K562 (cell line): ENCODE measurements around the gene SPAG17. TPM values are rescaled to one million over a fixed set of nuclear protein-coding genes. Genes with fewer than 3 reads are reported as not detected.

Experiments used
- ATAC-seq: fragments of 200-7000 bp; cut with Tn5 transposase; 3 replicates; pipeline ENCODE4 v1.9.1; 2020; ENCODE audit warnings: moderate library complexity
- BruUV-seq: library from RNA; stranded (reverse); fragments of 400-500 nt; replicated peaks from 2 replicates; lab custom pipeline; 2021; lab: Mats Ljungman, UMichigan
- CTCF ChIA-PET: fragments of 300-600 bp; formaldehyde crosslinking; extraction: SDS; loops from one replicate; lab custom pipeline; 2021; ENCODE audit warnings: low intra/inter-chr PET ratio; lab: Yijun Ruan, JAX
- POLR2A ChIA-PET: fragments of 300-600, 350-650 bp; sonication (Branson Sonifier 250); formaldehyde crosslinking; extraction: SDS; loops from one replicate; lab custom pipeline; 2021; ENCODE audit warnings: antibody characterized with exemption, inconsistent platforms; lab: Yijun Ruan, JAX
- DNase-seq, 4 experiments: peaks; one replicate each; pipeline versions ENCODE4 v3.0.0 to v3.0.0-alpha.2; 2011 to 2018; ENCODE audit warnings: low spot score in 3 of 4, mixed read lengths in 3 of 4; ENCODE audit errors: extremely low read depth in 1 of 4
- FAIRE-seq: peaks from 2 replicates; lab custom pipeline; 2011; peaks lifted over from hg19 to GRCh38; lab: Jason Lieb, UNC
- H2AFZ ChIP-seq: 2 replicates; pipeline ENCODE4 v1.6.0; 2011; ENCODE audit warnings: low read depth, low read length, control low read depth, inconsistent platforms
- H3K27ac ChIP-seq: fragments of 200-600 bp; 3 replicates; pipeline ENCODE4 v1.8.0; 2011; ENCODE audit warnings: low read depth, mild to moderate bottlenecking, control low read depth, inconsistent platforms, low read length, moderate library complexity, mixed read lengths; ENCODE audit errors: extremely low read depth
- H3K27me3 ChIP-seq, 2 experiments: fragments of 300-600 bp in 1 of 2; 2 replicates in 1 of 2; 3 replicates in 1 of 2; pipeline versions ENCODE4 v1.6.0 to v1.8.0; 2011; ENCODE audit warnings: inconsistent platforms in 2 of 2, low read length in 2 of 2, mild to moderate bottlenecking in 1 of 2, mixed read lengths in 1 of 2, moderate library complexity in 1 of 2; ENCODE audit not compliant: control insufficient read depth in 2 of 2, insufficient read depth in 2 of 2
- H3K36me3 ChIP-seq: fragments of 300-600 bp; 3 replicates; pipeline ENCODE4 v1.8.0; 2011; ENCODE audit warnings: mild to moderate bottlenecking, low read length, inconsistent platforms; ENCODE audit not compliant: control insufficient read depth, insufficient read depth
- H3K4me1 ChIP-seq, 2 experiments: fragments of 200-600 bp in 1 of 2; replicated peaks in 1 of 2; 2 replicates in 1 of 2; 3 replicates in 1 of 2; pipeline versions ENCODE4 v1.5.1 to v1.8.0; 2011; ENCODE audit warnings: inconsistent platforms in 2 of 2, low read length in 2 of 2, mild to moderate bottlenecking in 1 of 2, mixed read lengths in 1 of 2, moderate library complexity in 1 of 2; ENCODE audit not compliant: control insufficient read depth in 2 of 2, insufficient read depth in 2 of 2
- H3K4me2 ChIP-seq: 2 replicates; pipeline ENCODE4 v1.6.1; 2011; ENCODE audit warnings: low read length, control low read depth, inconsistent platforms, mixed read lengths; ENCODE audit not compliant: insufficient read depth
- H3K4me3 ChIP-seq: fragments of 200-600 bp; sonication (generic), shearing (Covaris generic); 2 replicates; pipeline ENCODE4 v1.5.1; 2016; ENCODE audit warnings: control low read depth, inconsistent platforms
- H3K79me2 ChIP-seq: fragments of 200-600 bp; 3 replicates; pipeline ENCODE4 v1.8.0; 2011; ENCODE audit warnings: low read length, inconsistent platforms; ENCODE audit not compliant: control insufficient read depth, insufficient read depth
- H3K9ac ChIP-seq, 2 experiments: 2 replicates each; pipeline versions ENCODE4 v1.6.0 to v1.6.1; 2011; ENCODE audit warnings: low read depth in 2 of 2, low read length in 2 of 2, control low read depth in 1 of 2, inconsistent platforms in 1 of 2, mild to moderate bottlenecking in 1 of 2, mixed read lengths in 1 of 2; ENCODE audit not compliant: insufficient read depth in 1 of 2
- H3K9me1 ChIP-seq: one replicate; pipeline ENCODE4 v1.6.0; 2011; ENCODE audit warnings: inconsistent platforms, mild to moderate bottlenecking, low read length, moderate library complexity; ENCODE audit not compliant: control insufficient read depth, insufficient read depth
- H3K9me3 ChIP-seq: replicated peaks from 2 replicates; pipeline ENCODE4 v1.5.1; 2011; ENCODE audit warnings: low read depth, low read length, inconsistent platforms; ENCODE audit not compliant: control insufficient read depth, insufficient read depth
- H4K20me1 ChIP-seq: replicated peaks from 2 replicates; pipeline ENCODE4 v1.6.1; 2011; ENCODE audit warnings: low read length, inconsistent platforms, mixed read lengths; ENCODE audit not compliant: control insufficient read depth, insufficient read depth
- FOSL1 ChIP-seq: fragments of 200-800 bp; sonication (Bioruptor generic); conservative IDR thresholded peaks from 2 replicates; pipeline ENCODE4 v1.6.1; 2016; ENCODE audit warnings: missing genetic modification characterization, missing compliant biosample characterization
- OTX1 ChIP-seq: fragments of 450-650 bp; formaldehyde crosslinking; IDR thresholded peaks from 2 replicates; pipeline ENCODE4 v1.4.0; 2022; ENCODE audit warnings: mild to moderate bottlenecking
- PML ChIP-seq: IDR thresholded peaks from 2 replicates; pipeline ENCODE4 v1.6.1; 2012; ENCODE audit warnings: low read length, inconsistent platforms
- RERE ChIP-seq: sonication (generic); formaldehyde crosslinking; IDR thresholded peaks from 2 replicates; pipeline ENCODE4 v1.8.0; 2023; ENCODE audit warnings: missing genetic modification reagents, mild to moderate bottlenecking, borderline replicate concordance
- ZHX1 ChIP-seq: fragments of 150-350 bp; conservative IDR thresholded peaks from 2 replicates; pipeline ENCODE4 v1.6.1; 2014; ENCODE audit warnings: low read length
- ZNF175 ChIP-seq: fragments of 200-800 bp; sonication (Bioruptor generic); IDR thresholded peaks from 2 replicates; pipeline ENCODE4 v1.6.1; 2016; ENCODE audit warnings: low read depth, mild to moderate bottlenecking, missing genetic modification characterization, missing compliant biosample characterization
- ZNF57 ChIP-seq: fragments of 450-650 bp; formaldehyde crosslinking; IDR thresholded peaks from 2 replicates; pipeline ENCODE4 v1.4.0; 2020; ENCODE audit warnings: mild to moderate bottlenecking, moderate library complexity
- ZNF707 ChIP-seq: fragments of 250-450 bp; sonication (Bioruptor Pico); conservative IDR thresholded peaks from 2 replicates; pipeline ENCODE4 v1.8.0; 2022; ENCODE audit warnings: inconsistent platforms, mild to moderate bottlenecking, moderate library complexity
- in situ Hi-C: fragments of 300-500 bp; cut with MboI; formaldehyde crosslinking; loops from 4 replicates; pipeline ENCODE4 v1.15.0; 2018; ENCODE audit warnings: inconsistent platforms, mixed read lengths
- intact Hi-C: fragments of 100-400 bp; cut with micrococcal nuclease; formaldehyde crosslinking; loops from 2 replicates; pipeline ENCODE4 v1.14.2; 2022
- polyA plus RNA-seq, 8 experiments: library from polyadenylated mRNA; depleted of rRNA in 4 of 8; stranded (reverse) in 5 of 8; unstranded in 3 of 8; fragments of >200 nt; fragmentation: Nextera tagmentation in 2 of 8; fragmentation: Illumina TruSeq in 1 of 8; extraction: Ambion mirVana in 2 of 8; extraction: Trizol in 1 of 8; gene quantifications; 2 replicates each; pipeline versions ENCODE4 v1.2.1 to v1.2.3, GENCODE V29; 2011 to 2014; ENCODE audit warnings: inconsistent platforms in 1 of 8, missing spikeins in 1 of 8
- total RNA-seq, 7 experiments: library from RNA; depleted of rRNA in 6 of 7; stranded (reverse); fragments of >200 nt in 6 of 7; fragmentation: Illumina TruSeq in 2 of 7; extraction: Trizol in 2 of 7; gene quantifications; 2 replicates each; pipeline versions ENCODE4 v1.2.1 to v1.2.3, GENCODE V29; 2011 to 2021; ENCODE audit warnings: low replicate concordance in 1 of 7

SPAG17 gene
- total and polyA plus RNA-seq, 9 of the 15 experiments (the other 6 are each of a cell fraction or from before 2014, with no cell fraction given): 0.07 to 2.1 (median 1.5) TPM

- H4K20me1 ChIP-seq: no peaks in the 10 kb centered on the region
- ATAC-seq: no peak
- intact Hi-C loops (no loop called here), in situ Hi-C loops (no loop called here)
- H3K9ac ChIP-seq: no peak overlapping the region
- no peaks in the 10 kb centered on the region for H3K9me1 ChIP-seq
- H2AFZ ChIP-seq: no peak overlapping the region
- no peak overlapping the region for H3K4me2 ChIP-seq
- no peaks in the 10 kb centered on the region for H3K9me3 ChIP-seq
- no peak for FAIRE-seq
- H3K4me3 ChIP-seq: no peak overlapping the region
- TF ChIP-seq ZHX1 (no peak), OTX1 (CRISPR knock-in tag) (no peak), RERE (CRISPR knock-in tag) (no peak), ZNF57 (no peak), PML (no peak), ZNF707 (CRISPR knock-in tag) (no peak), FOSL1 (tag) (no peak), ZNF175 (no peak)
- ChIA-PET CTCF (no interaction called here), POLR2A (no interaction called here)
- no peaks in the 10 kb centered on the region for H3K36me3 ChIP-seq
- H3K4me1 ChIP-seq: no peaks in the 10 kb centered on the region
- no peaks in the 10 kb centered on the region for H3K79me2 ChIP-seq
- no TSS peak for BruUV-seq
- no peak for DNase-seq
- H3K27me3 ChIP-seq: no peaks in the 10 kb centered on the region
- no peak overlapping the region for H3K27ac ChIP-seq
These were observed 74.4 kb downstream of the SPAG17 start for GRCh38 chr1:118110580-118110979.
